A673 (cell line): ENCODE data around the gene CTSA. TPM values are rescaled to one million over a fixed set of nuclear protein-coding genes. Genes with fewer than 3 reads are reported as not detected.
A peak's percentile ranks its signal among the peaks of the same experiment; 100 is the strongest.

Source experiments
- BruUV-seq: library from RNA; stranded (reverse); fragments of 400-500 nt; replicated peaks from 2 replicates; lab custom pipeline; 2021; lab: Mats Ljungman, UMichigan
- CTCF ChIA-PET: fragments of 300-600 bp; sonication (Branson Sonifier 250); formaldehyde crosslinking; loops from one replicate; lab custom pipeline; 2022; ENCODE audit warnings: antibody characterized with exemption; lab: Charles Lee
- POLR2A ChIA-PET: fragments of 300-600 bp; sonication (Branson Sonifier 250); formaldehyde crosslinking; loops from one replicate; lab custom pipeline; 2022; ENCODE audit warnings: antibody characterized with exemption; ENCODE audit not compliant: low non-redundant PET; lab: Charles Lee
- DNase-seq: peaks from one replicate; pipeline ENCODE4 v3.0.0-alpha.2; 2015; ENCODE audit warnings: low spot score
- H3K27ac ChIP-seq: fragments of 200-600 bp; sonication (generic); 2 replicates; pipeline ENCODE4 v1.5.1; 2016; ENCODE audit warnings: mixed run types, low read depth, mild to moderate bottlenecking, mixed read lengths, antibody characterized with exemption, low read length; ENCODE audit not compliant: poor library complexity, severe bottlenecking
- H3K27me3 ChIP-seq: fragments of 200-600 bp; sonication (generic); replicated peaks from 2 replicates; pipeline ENCODE4 v1.6.1; 2017; ENCODE audit warnings: mixed run types, low read depth, mild to moderate bottlenecking, mixed read lengths, antibody characterized with exemption, low read length; ENCODE audit not compliant: insufficient read depth, poor library complexity
- H3K36me3 ChIP-seq: fragments of 200-600 bp; sonication (generic); 2 replicates; pipeline ENCODE4 v1.6.1; 2016; ENCODE audit warnings: mixed run types, mild to moderate bottlenecking, mixed read lengths, antibody characterized with exemption, low read length; ENCODE audit not compliant: insufficient read depth, poor library complexity, severe bottlenecking
- H3K4me1 ChIP-seq: fragments of 200-600 bp; sonication (generic); 2 replicates; pipeline ENCODE4 v1.6.1; 2017; ENCODE audit warnings: mixed run types, mild to moderate bottlenecking, mixed read lengths, antibody characterized with exemption, low read length; ENCODE audit not compliant: insufficient read depth, poor library complexity, severe bottlenecking
- H3K4me3 ChIP-seq: fragments of 200-600 bp; sonication (generic); 2 replicates; pipeline ENCODE4 v1.5.1; 2016; ENCODE audit warnings: low read depth, mixed run types, mild to moderate bottlenecking, mixed read lengths, low read length; ENCODE audit not compliant: poor library complexity, severe bottlenecking
- H3K9me3 ChIP-seq: fragments of 200-600 bp; sonication (generic); 2 replicates; pipeline ENCODE4 v1.6.1; 2016; ENCODE audit warnings: mixed run types, low read depth, mild to moderate bottlenecking, mixed read lengths, antibody characterized with exemption, low read length; ENCODE audit not compliant: poor library complexity, severe bottlenecking
- EZH2 ChIP-seq: fragments of 200-600 bp; sonication (generic); IDR thresholded peaks from 2 replicates; pipeline ENCODE4 v1.6.1; 2017; ENCODE audit warnings: borderline replicate concordance, low read depth, mild to moderate bottlenecking, mixed read lengths, antibody characterized with exemption, low read length; ENCODE audit not compliant: poor library complexity, severe bottlenecking
- intact Hi-C: fragments of 100-400 bp; cut with micrococcal nuclease; formaldehyde crosslinking; loops from one replicate; pipeline ENCODE4 v1.10.0; 2022; ENCODE audit not compliant: unreplicated experiment
- total RNA-seq: library from RNA; stranded (reverse); gene quantifications from 2 replicates; pipeline ENCODE4 v1.2.3, GENCODE V29; 2021
- TF ChIP-seq, protein P1 (sequence below): fragments of 300-800, 200-600 bp; sonication (generic); conservative IDR thresholded peaks from 2 replicates; pipeline ENCODE4 v1.5.1; 2017; ENCODE audit warnings: low read depth, mild to moderate bottlenecking, antibody characterized with exemption, low read length, moderate library complexity, mixed read lengths

The CTSA gene
- total RNA-seq, 1 experiment from 2014 or later = 83.5 TPM

DNA sequence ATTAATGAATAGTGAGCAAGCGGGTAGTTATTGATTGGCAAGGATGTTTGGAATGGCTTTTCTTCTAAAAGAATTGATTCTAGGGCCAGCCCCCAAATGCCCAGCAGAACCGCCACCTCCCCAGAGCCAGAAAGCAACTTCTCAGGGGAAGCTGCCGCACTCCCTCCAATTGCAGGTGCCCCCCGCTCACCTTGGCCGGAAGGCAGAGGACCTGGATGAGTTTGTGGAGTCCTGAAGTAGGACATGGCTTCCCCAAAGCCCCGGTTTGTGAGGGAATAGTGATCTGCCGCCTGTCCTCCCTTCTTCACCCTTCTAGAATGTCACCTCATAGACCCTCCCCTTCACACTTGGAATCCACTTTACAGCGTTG is 3.8 kb upstream of the CTSA start, which contains the start of gene SPATA25:
Gene SPATA25, minus strand, starts transcription at position 277 of the 370 bp plus-strand sequence. Its CDS starts 32 bp downstream, at position 245.
- ChIA-PET CTCF (no interaction called here), POLR2A (no interaction called here)
- no peak for DNase-seq
- Histone ChIP-seq H3K36me3 (peaks cover 18% of the 10 kb centered on the region), H3K4me1 (peaks cover 7% of the 10 kb centered on the region), H3K27me3 (no peaks in the 10 kb centered on the region), H3K27ac (no peak within 1 kb of the TSS), H3K9me3 (no peaks in the 10 kb centered on the region), H3K4me3 (no peak within 1 kb of the TSS)
- TF ChIP-seq, protein P1, sequence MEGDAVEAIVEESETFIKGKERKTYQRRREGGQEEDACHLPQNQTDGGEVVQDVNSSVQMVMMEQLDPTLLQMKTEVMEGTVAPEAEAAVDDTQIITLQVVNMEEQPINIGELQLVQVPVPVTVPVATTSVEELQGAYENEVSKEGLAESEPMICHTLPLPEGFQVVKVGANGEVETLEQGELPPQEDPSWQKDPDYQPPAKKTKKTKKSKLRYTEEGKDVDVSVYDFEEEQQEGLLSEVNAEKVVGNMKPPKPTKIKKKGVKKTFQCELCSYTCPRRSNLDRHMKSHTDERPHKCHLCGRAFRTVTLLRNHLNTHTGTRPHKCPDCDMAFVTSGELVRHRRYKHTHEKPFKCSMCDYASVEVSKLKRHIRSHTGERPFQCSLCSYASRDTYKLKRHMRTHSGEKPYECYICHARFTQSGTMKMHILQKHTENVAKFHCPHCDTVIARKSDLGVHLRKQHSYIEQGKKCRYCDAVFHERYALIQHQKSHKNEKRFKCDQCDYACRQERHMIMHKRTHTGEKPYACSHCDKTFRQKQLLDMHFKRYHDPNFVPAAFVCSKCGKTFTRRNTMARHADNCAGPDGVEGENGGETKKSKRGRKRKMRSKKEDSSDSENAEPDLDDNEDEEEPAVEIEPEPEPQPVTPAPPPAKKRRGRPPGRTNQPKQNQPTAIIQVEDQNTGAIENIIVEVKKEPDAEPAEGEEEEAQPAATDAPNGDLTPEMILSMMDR = no peak
- TF ChIP-seq EZH2 = no peak
- BruUV-seq = no TSS peak
- intact Hi-C loops = no loop called here

DNA sequence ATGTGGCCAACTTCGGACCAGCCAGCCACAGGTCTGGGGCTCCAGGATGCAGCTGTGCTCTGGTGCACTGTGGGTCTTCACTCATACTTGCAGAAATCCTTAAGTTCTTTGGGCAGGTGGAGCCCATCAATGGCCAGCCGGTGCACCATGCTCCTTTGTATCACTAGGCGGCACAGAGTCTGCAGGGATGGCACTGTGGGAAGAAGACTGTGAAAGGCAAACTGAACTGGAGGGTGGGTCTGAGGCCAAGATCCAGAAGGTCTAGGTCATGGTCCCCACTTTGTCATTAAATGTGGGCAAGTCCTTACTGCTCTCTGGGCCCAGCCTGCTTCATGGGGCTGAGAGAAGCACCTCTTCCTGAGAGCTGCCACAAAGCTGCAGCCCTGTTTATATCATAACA is 2.5 kb upstream of the CTSA start:
- POLR2A ChIA-PET = no interaction called here
- CTCF ChIA-PET = no interaction called here
- Histone ChIP-seq H3K4me3 (no peak overlapping the region), H3K27ac (no peak overlapping the region), H3K4me1 (peaks cover 8% of the 10 kb centered on the region), H3K27me3 (no peaks in the 10 kb centered on the region), H3K9me3 (no peaks in the 10 kb centered on the region), H3K36me3 (peaks cover 5% of the 10 kb centered on the region)
- intact Hi-C loops = no loop called here
- no peak for TF ChIP-seq EZH2
- TF ChIP-seq, protein P1 = no peak
- no peak for DNase-seq
- no TSS peak for BruUV-seq

GRCh38 chr20:45890077-45890984 is 804 bp upstream of the CTSA start:
- intact Hi-C loops = loop anchor here (10.0 kb wide), 1 partner anchor 74 kb away; no protein-coding TSS in a partner anchor
- BruUV-seq = no TSS peak
- POLR2A ChIA-PET = no interaction called here
- CTCF ChIA-PET = interaction anchor here (0.6 to 0.8 kb wide), 2 partner anchors 79 to 120 kb away, joined by 3 to 4 read pairs; no protein-coding TSS in a partner anchor
- Histone ChIP-seq H3K27me3 (no peaks in the 10 kb centered on the region), H3K4me1 (peaks cover 8% of the 10 kb centered on the region), H3K4me3 (peak overlapping the region; percentile 71), H3K9me3 (no peaks in the 10 kb centered on the region), H3K27ac (peak overlapping the region; percentile 69), H3K36me3 (peaks cover 1% of the 10 kb centered on the region)
- no peak for TF ChIP-seq EZH2
- TF ChIP-seq, protein P1 = peak; percentile 69
- DNase-seq = peak; percentile 76
